ENCODE data around the gene JOSD1.

JOSD1 gene

GRCh38 chr22:38732251-38732815, 31.6 kb upstream of the JOSD1 start:
- no peak for DNase-seq

GRCh38 chr22:38731703-38732161, 31.0 kb upstream of the JOSD1 start:
- DNase-seq: no peak

- no peak for DNase-seq
These were observed 29.7 kb upstream of the JOSD1 start for GRCh38 chr22:38730411-38730871.

GRCh38 chr22:38729946-38730345, 29.2 kb upstream of the JOSD1 start:
- no peak for DNase-seq

- no peak for DNase-seq
These were observed 28.4 kb upstream of the JOSD1 start for GRCh38 chr22:38728871-38729796.

- no peak for DNase-seq
These were observed 27.0 kb upstream of the JOSD1 start for GRCh38 chr22:38727530-38728451.

- no peak for DNase-seq
These were observed 26.4 kb upstream of the JOSD1 start for GRCh38 chr22:38727123-38727522.

GRCh38 chr22:38725900-38726655, 25.3 kb upstream of the JOSD1 start:
- DNase-seq: no peak

- no peak for DNase-seq
These were observed 24.3 kb upstream of the JOSD1 start for GRCh38 chr22:38724926-38725571.

- DNase-seq: no peak
These were observed 23.4 kb upstream of the JOSD1 start for GRCh38 chr22:38724176-38724575.

- no peak for DNase-seq
These were observed 20.8 kb upstream of the JOSD1 start for GRCh38 chr22:38721551-38721950.

- DNase-seq: no peak
These were observed 19.6 kb upstream of the JOSD1 start for GRCh38 chr22:38720350-38720749.

- DNase-seq: no peak
These were observed 18.5 kb upstream of the JOSD1 start for GRCh38 chr22:38719196-38719595.

GRCh38 chr22:38718414-38718813, 17.7 kb upstream of the JOSD1 start:
- no peak for DNase-seq

GRCh38 chr22:38717244-38717643, 16.5 kb upstream of the JOSD1 start:
- DNase-seq: no peak

GRCh38 chr22:38716826-38717225, 16.1 kb upstream of the JOSD1 start:
- no peak for DNase-seq

- DNase-seq: no peak
These were observed 15.5 kb upstream of the JOSD1 start for GRCh38 chr22:38716271-38716670.

GRCh38 chr22:38715852-38716251, 15.1 kb upstream of the JOSD1 start:
- no peak for DNase-seq

- no peak for DNase-seq
These were observed 14.5 kb upstream of the JOSD1 start for GRCh38 chr22:38715176-38715764.

- DNase-seq: no peak
These were observed 13.2 kb upstream of the JOSD1 start for GRCh38 chr22:38713921-38714320.

GRCh38 chr22:38712486-38713207, 11.9 kb upstream of the JOSD1 start:
- no peak for DNase-seq

All from NCI-H524 treated with DMSO at 0.1 percent for 48 hours (cell line).